Thyroid gland (tissue), 4 donors: ENCODE measurements around the gene CBARP.

Source experiments
- CTCF ChIP-seq, 6 experiments: fragments of 200-600 bp in 3 of 6; fragments of 450-650 bp in 3 of 6; sonication (generic) in 3 of 6; IDR thresholded peaks; one replicate each; pipeline ENCODE4 v1.5.1; 2016 to 2019; ENCODE audit warnings: antibody characterized with exemption in 6 of 6, mild to moderate bottlenecking in 2 of 6, inconsistent platforms in 1 of 6, moderate library complexity in 1 of 6
- POLR2A ChIP-seq, 2 donors: fragments of 450-650 bp; IDR thresholded peaks; one replicate each; pipeline ENCODE4 v1.6.1; 2017; ENCODE audit warnings: antibody characterized with exemption in 2 of 2, mild to moderate bottlenecking in 2 of 2, moderate library complexity in 1 of 2

- TF ChIP-seq POLR2A (IDR thresholded peaks at IDR 0.05) (no peak), CTCF (IDR thresholded peaks at IDR 0.05) (no peak)
Observed at GRCh38 chr19:1264801-1265614, 27.2 kb upstream of the CBARP start.
